Measurements from ENCODE around the gene NT5DC1.

The NT5DC1 gene

DNA sequence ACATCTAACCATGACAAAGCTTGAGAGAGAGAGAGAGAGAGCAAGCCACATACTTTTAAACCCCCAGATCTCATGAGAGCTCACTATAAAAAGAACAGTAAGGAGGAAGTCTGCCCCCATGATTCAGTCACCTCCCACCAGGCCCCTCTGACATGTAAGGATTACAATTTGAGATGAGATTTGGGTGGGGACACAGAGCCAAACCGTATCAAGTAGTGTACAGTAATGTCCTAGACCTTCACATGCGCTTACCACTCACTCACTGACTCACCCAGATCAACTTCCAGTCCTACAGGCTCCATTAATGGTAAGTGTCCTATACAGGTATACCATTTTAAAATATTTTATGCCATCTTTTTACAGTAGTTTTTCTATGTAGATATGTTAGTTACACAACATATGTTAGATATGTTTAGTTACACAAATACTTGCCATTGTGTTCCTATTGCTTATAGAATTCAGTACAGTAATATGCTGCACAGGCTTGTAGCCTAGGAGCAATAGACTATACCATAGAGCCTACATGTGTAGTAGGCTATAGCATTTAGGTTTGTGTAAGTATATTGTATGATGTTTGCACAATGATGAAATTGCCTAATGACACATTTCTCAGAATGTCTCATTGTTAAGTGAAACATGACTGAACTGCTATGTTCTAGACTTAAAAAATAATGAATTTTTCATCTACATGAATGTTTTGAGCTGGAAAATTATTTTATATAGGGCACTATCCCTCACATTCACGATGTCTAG, 167.4 kb downstream of the NT5DC1 start:
- Histone ChIP-seq H3K27me3 (ENCODE audit: insufficient read depth, low read length) (no peaks in the 10 kb centered on the region), H3K9ac (ENCODE audit: low read depth, low read length) (no peak overlapping the region), H3K36me3 (ENCODE audit: insufficient read depth, low read depth, low read length) (no peaks in the 10 kb centered on the region), H3K4me3 (ENCODE audit: low read length) (no peak overlapping the region), H3K4me1 (ENCODE audit: insufficient read depth, low read length) (peaks cover 27% of the 10 kb centered on the region), H3K9me3 (ENCODE audit: insufficient read depth, low read depth, low read length) (no peaks in the 10 kb centered on the region), H3K27ac (ENCODE audit: low read length) (no peak overlapping the region)

DNA sequence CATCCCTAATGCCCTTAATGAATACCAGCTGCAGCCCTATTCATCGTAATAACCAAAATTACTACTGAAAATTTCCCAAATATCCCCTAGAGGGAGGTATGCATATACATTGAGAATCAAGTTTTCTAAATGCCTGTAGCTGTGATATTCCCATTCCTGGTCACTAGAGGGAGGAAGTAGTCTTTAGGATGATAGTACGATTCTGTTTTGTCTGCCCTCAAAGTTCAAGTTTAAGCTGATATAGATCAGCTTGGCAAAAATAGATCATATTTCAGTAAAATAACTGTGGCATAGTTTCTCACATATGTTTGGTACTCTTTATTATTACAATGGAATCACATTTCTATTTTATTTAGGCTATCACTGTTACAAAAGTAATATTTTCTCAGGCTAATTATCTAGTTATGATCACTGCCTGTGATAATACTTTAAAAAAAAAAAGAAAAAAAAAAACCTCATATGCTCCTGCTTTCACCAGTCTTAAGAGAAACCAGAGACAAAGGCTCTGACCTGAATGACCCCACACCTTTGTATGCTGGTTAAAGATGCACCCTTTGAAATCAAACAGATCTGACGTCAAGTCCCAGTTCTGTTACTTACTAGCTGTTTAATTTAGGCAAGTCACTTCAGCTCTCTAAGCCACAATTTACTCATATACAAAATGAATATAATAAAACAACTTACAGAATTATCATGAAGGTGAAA, 168.1 kb downstream of the NT5DC1 start:
- H3K27me3 ChIP-seq (ENCODE audit: insufficient read depth, low read length), result no peaks in the 10 kb centered on the region
- H3K36me3 ChIP-seq (ENCODE audit: insufficient read depth, low read depth, low read length), result no peaks in the 10 kb centered on the region
- no peak overlapping the region for H3K9ac ChIP-seq (ENCODE audit: low read depth, low read length)
- no peak overlapping the region for H3K4me3 ChIP-seq (ENCODE audit: low read length)
- no peaks in the 10 kb centered on the region for H3K9me3 ChIP-seq (ENCODE audit: insufficient read depth, low read depth, low read length)
- peaks cover 30% of the 10 kb centered on the region for H3K4me1 ChIP-seq (ENCODE audit: insufficient read depth, low read length)
- H3K27ac ChIP-seq (ENCODE audit: low read length), result no peak overlapping the region

DNA sequence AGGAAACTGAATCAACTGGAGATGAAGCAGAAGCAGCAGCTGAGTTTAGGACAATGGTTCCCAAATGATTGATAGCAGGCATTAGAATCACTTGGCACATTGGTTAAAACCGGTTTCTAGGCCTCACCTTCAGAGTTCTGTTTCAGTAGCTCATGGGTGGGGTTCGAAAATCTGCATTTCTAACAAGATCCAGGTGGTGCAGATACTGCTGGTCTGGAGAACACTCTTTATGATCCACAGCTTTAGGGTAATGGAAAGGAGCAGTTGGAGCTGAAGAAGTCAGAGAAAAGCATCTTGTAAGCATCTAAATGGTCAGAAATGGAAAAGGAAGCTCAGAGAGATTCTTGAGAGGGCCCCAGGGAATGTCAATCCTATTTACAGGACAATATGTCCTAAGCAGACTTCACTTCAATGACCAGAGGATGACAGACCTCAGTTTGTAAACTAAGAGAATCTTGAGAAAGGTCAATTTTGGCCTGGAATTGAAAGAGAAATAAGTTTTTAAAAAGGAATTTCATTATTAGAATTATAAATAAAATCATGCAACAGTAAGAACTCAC, 170.6 kb downstream of the NT5DC1 start:
- peaks cover 33% of the 10 kb centered on the region for H3K4me1 ChIP-seq (ENCODE audit: insufficient read depth, low read length)
- no peaks in the 10 kb centered on the region for H3K36me3 ChIP-seq (ENCODE audit: insufficient read depth, low read depth, low read length)
- no peaks in the 10 kb centered on the region for H3K9me3 ChIP-seq (ENCODE audit: insufficient read depth, low read depth, low read length)
- peak overlapping the region; percentile 58 for H3K27ac ChIP-seq (ENCODE audit: low read length)
- H3K4me3 ChIP-seq (ENCODE audit: low read length), result peak overlapping the region; percentile 47
- no peaks in the 10 kb centered on the region for H3K27me3 ChIP-seq (ENCODE audit: insufficient read depth, low read length)
- H3K9ac ChIP-seq (ENCODE audit: low read depth, low read length), result peak overlapping the region; percentile 34; the same call in 1 of the 2 replicates

DNA sequence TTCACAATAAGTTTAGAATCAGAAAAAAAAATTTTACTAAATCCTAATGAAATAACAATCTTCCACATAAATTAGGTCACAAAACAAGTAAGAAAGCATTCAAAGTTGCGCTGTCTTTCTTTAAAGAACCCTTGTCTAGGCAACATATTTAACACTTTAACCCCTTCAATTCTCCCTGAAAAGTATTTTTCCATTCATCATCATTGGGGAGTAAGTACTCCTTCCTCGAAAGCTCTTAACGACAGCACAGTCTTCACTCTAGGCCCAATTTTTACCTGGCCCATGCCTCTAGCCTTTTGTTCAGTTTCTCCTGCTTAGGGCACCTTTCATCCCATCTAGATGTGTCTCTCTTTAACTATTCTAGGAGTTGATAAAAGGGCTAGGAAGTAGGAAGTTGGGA, 176.5 kb downstream of the NT5DC1 start:
- Histone ChIP-seq H3K9me3 (ENCODE audit: insufficient read depth, low read depth, low read length) (no peaks in the 10 kb centered on the region), H3K9ac (ENCODE audit: low read depth, low read length) (peak overlapping the region; percentile 61; the same call in 1 of the 2 replicates), H3K27me3 (ENCODE audit: insufficient read depth, low read length) (no peaks in the 10 kb centered on the region), H3K4me3 (ENCODE audit: low read length) (peak overlapping the region; percentile 68), H3K27ac (ENCODE audit: low read length) (no peak overlapping the region), H3K36me3 (ENCODE audit: insufficient read depth, low read depth, low read length) (peaks cover 10% of the 10 kb centered on the region; the same call in 1 of the 2 replicates), H3K4me1 (ENCODE audit: insufficient read depth, low read length) (peaks cover 23% of the 10 kb centered on the region)

DNA sequence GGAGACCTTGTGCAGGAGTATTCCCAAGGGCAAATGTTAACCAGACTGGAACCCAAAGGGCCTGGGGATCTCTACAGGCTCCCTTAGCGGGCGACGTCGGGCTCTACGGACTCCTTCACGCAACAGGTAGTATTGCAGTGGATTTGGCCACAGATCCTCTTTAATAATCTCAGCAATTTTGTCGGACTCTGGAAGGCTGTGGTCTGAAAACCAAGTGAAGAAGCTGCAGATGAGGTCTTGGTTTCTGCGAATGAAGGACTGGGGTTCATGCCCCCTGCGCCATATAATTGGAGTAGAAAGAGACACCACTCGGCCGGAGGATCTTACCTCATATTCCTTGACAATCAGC, 177.8 kb downstream of the NT5DC1 start:
- Histone ChIP-seq H3K9me3 (ENCODE audit: insufficient read depth, low read depth, low read length) (no peaks in the 10 kb centered on the region), H3K9ac (ENCODE audit: low read depth, low read length) (peak overlapping the region; percentile 85; the same call in 1 of the 2 replicates), H3K4me1 (ENCODE audit: insufficient read depth, low read length) (peaks cover 11% of the 10 kb centered on the region; the same call in 1 of the 2 replicates), H3K27ac (ENCODE audit: low read length) (no peak overlapping the region), H3K4me3 (ENCODE audit: low read length) (peak overlapping the region; percentile 75), H3K36me3 (ENCODE audit: insufficient read depth, low read depth, low read length) (peaks cover 10% of the 10 kb centered on the region; the same call in 1 of the 2 replicates), H3K27me3 (ENCODE audit: insufficient read depth, low read length) (no peaks in the 10 kb centered on the region)

DNA sequence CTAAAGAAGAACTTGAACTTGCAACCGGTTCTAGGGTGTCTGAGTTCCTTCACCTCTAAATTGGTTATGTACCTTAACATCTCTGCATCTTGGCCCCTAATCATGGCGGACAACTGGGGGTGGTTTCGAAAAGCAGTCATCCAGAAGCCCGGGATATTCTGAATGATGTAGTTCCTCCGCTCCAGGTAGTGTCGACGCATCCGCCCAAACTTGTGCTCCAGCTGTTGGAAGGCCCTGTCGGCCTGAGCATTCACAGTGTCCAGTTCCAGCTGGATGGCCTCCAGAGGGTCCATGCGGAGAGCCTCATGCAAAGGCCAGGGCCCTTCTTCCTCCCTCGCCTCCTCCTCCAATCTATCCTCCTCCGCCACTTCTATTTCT, 178.2 kb downstream of the NT5DC1 start:
- Histone ChIP-seq H3K4me1 (ENCODE audit: insufficient read depth, low read length) (peaks cover 11% of the 10 kb centered on the region; the same call in 1 of the 2 replicates), H3K9ac (ENCODE audit: low read depth, low read length) (peak overlapping the region; percentile 85; the same call in 1 of the 2 replicates), H3K36me3 (ENCODE audit: insufficient read depth, low read depth, low read length) (peaks cover 10% of the 10 kb centered on the region; the same call in 1 of the 2 replicates), H3K27me3 (ENCODE audit: insufficient read depth, low read length) (no peaks in the 10 kb centered on the region), H3K27ac (ENCODE audit: low read length) (no peak overlapping the region), H3K4me3 (ENCODE audit: low read length) (peak overlapping the region; percentile 75), H3K9me3 (ENCODE audit: insufficient read depth, low read depth, low read length) (no peaks in the 10 kb centered on the region)

DNA sequence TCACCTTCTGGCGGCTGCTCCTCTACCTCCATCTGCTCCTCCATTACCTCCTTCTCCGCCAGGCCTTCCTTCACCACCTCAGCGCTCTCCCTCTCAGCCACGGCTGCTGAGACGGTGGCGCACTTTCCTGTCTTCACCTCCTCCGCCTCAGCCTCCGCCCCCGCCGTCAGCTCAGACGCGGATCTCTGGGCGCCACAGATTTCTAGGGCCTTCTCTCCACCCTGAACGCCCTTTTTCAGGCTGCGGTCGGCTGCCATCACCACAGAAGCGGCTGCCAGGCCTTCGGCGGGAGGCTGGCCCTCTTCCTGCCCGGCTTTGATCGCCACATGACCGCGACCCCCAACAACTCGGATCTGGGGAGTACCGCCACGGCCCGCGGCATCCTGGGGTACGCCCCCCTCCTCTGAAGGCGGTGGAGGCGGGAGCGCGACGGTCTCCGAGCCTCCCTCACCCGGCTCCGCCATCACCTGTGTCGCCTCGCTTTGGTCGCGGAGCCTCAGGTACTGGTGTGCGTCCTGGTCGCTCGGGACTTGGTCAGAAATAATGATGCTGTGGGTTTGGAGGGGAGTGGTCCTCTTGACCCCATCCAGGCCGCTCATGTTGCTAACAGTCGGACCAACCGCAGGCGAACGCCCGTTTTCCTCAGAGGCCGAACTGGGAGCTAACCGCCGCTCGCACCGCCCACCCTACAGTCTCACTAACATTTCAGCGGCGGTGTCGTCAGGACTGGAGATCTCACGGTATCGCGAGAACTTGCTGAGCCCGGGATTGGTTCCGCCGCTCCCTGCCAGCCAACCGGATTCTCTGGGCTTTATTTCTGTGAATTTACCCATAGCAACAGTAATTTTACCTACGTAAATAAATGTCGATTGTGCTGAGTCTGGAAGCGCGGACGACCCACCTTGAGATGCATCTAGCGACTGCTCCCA, 178.8 kb downstream of the NT5DC1 start, which contains the start of gene TSPYL1:
TSS of gene TSPYL1 (minus strand) at position 699 of the 929 bp plus-strand sequence. CDS start at position 599, 100 bp downstream.
- peaks cover 11% of the 10 kb centered on the region; the same call in 1 of the 2 replicates for H3K4me1 ChIP-seq (ENCODE audit: insufficient read depth, low read length)
- H3K4me3 ChIP-seq (ENCODE audit: low read length), result peak within 1 kb of the TSS; percentile 75
- no peaks in the 10 kb centered on the region for H3K9me3 ChIP-seq (ENCODE audit: insufficient read depth, low read depth, low read length)
- peak within 1 kb of the TSS; percentile 74 for H3K27ac ChIP-seq (ENCODE audit: low read length)
- H3K27me3 ChIP-seq (ENCODE audit: insufficient read depth, low read length), result no peaks in the 10 kb centered on the region
- H3K36me3 ChIP-seq (ENCODE audit: insufficient read depth, low read depth, low read length), result peaks cover 10% of the 10 kb centered on the region; the same call in 1 of the 2 replicates
- peak within 1 kb of the TSS; percentile 85 for H3K9ac ChIP-seq (ENCODE audit: low read depth, low read length)

- H3K27me3 ChIP-seq (ENCODE audit: insufficient read depth, low read length), result no peaks in the 10 kb centered on the region
- H3K27ac ChIP-seq (ENCODE audit: low read length), result no peak overlapping the region
- H3K4me3 ChIP-seq (ENCODE audit: low read length), result peak overlapping the region; percentile 75
- H3K4me1 ChIP-seq (ENCODE audit: insufficient read depth, low read length), result peaks cover 11% of the 10 kb centered on the region; the same call in 1 of the 2 replicates
- peak overlapping the region; percentile 85 for H3K9ac ChIP-seq (ENCODE audit: low read depth, low read length)
- no peaks in the 10 kb centered on the region for H3K9me3 ChIP-seq (ENCODE audit: insufficient read depth, low read depth, low read length)
- peaks cover 10% of the 10 kb centered on the region; the same call in 1 of the 2 replicates for H3K36me3 ChIP-seq (ENCODE audit: insufficient read depth, low read depth, low read length)
Observed at GRCh38 chr6:116280161-116280932, 179.7 kb downstream of the NT5DC1 start.

- no peaks in the 10 kb centered on the region for H3K27me3 ChIP-seq (ENCODE audit: insufficient read depth, low read length)
- H3K27ac ChIP-seq (ENCODE audit: low read length), result no peak overlapping the region
- H3K9ac ChIP-seq (ENCODE audit: low read depth, low read length), result no peak overlapping the region
- peaks cover 9% of the 10 kb centered on the region; the same call in 1 of the 2 replicates for H3K4me1 ChIP-seq (ENCODE audit: insufficient read depth, low read length)
- peak overlapping the region; percentile 75; the same call in 1 of the 2 replicates for H3K4me3 ChIP-seq (ENCODE audit: low read length)
- H3K36me3 ChIP-seq (ENCODE audit: insufficient read depth, low read depth, low read length), result peaks cover 10% of the 10 kb centered on the region; the same call in 1 of the 2 replicates
- no peaks in the 10 kb centered on the region for H3K9me3 ChIP-seq (ENCODE audit: insufficient read depth, low read depth, low read length)
Observed at GRCh38 chr6:116280933-116281316, 180.3 kb downstream of the NT5DC1 start.

DNA sequence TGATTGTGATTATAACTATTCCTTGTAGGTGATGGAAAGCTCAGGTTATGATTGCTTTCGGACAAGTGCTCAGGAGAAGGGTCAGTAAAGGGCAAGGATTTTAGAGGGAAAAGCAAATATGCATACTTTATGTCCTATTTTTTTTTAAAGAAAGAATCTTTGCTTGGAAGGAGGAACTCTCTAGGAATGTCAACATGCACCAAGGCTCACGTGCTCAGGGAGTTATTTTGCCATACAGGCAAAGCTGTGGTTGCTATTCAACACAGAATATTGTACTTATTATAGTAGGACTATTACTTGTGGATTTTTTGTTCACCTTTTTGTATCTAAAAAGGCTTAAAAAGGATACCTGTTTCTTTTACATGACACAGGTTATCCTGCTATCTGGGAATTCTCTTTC, 182.0 kb downstream of the NT5DC1 start:
- H3K36me3 ChIP-seq (ENCODE audit: insufficient read depth, low read depth, low read length), result peaks cover 6% of the 10 kb centered on the region; the same call in 1 of the 2 replicates
- no peak overlapping the region for H3K27ac ChIP-seq (ENCODE audit: low read length)
- peaks cover 6% of the 10 kb centered on the region; the same call in 1 of the 2 replicates for H3K4me1 ChIP-seq (ENCODE audit: insufficient read depth, low read length)
- no peaks in the 10 kb centered on the region for H3K9me3 ChIP-seq (ENCODE audit: insufficient read depth, low read depth, low read length)
- no peak overlapping the region for H3K9ac ChIP-seq (ENCODE audit: low read depth, low read length)
- H3K27me3 ChIP-seq (ENCODE audit: insufficient read depth, low read length), result no peaks in the 10 kb centered on the region
- H3K4me3 ChIP-seq (ENCODE audit: low read length), result no peak overlapping the region
